Measurements from ENCODE around the gene PDGFRB.

The PDGFRB gene

GRCh38 chr5:150112201-150113046 lies 43.2 kb downstream of the PDGFRB start:
- in situ Hi-C loops (cut with MboI; ENCODE audit: low sequenced_read_pairs) = no loop called here
- peak; percentile 76 to 84 for DNase-seq (ENCODE audit: low spot score in 2 of 2)
- no peak overlapping the region for H3K4me3 ChIP-seq
- H3K4me1 ChIP-seq = peaks cover 12% of the 10 kb centered on the region
- H3K9me3 ChIP-seq = no peaks in the 10 kb centered on the region
- H3K36me3 ChIP-seq (replicated peaks) = no peaks in the 10 kb centered on the region
- no peaks in the 10 kb centered on the region for H3K27me3 ChIP-seq (ENCODE audit: low read depth)

- H3K36me3 ChIP-seq (replicated peaks) = no peaks in the 10 kb centered on the region
- no peaks in the 10 kb centered on the region for H3K9me3 ChIP-seq
- no peak for DNase-seq (ENCODE audit: low spot score in 2 of 2)
- H3K4me3 ChIP-seq = no peak overlapping the region
- no peaks in the 10 kb centered on the region for H3K27me3 ChIP-seq (ENCODE audit: low read depth)
- in situ Hi-C loops (cut with MboI; ENCODE audit: low sequenced_read_pairs) = no loop called here
- H3K4me1 ChIP-seq = peaks cover 12% of the 10 kb centered on the region
Observed at GRCh38 chr5:150111122-150111521, 44.5 kb downstream of the PDGFRB start.

- Histone ChIP-seq H3K27me3 (ENCODE audit: low read depth) (no peaks in the 10 kb centered on the region), H3K4me1 (peaks cover 12% of the 10 kb centered on the region), H3K9me3 (no peaks in the 10 kb centered on the region), H3K4me3 (no peak overlapping the region), H3K36me3 (replicated peaks) (no peaks in the 10 kb centered on the region)
- in situ Hi-C loops (cut with MboI; ENCODE audit: low sequenced_read_pairs) = no loop called here
- no peak for DNase-seq (ENCODE audit: low spot score in 2 of 2)
Observed at GRCh38 chr5:150109921-150110320, 45.7 kb downstream of the PDGFRB start.

- H3K36me3 ChIP-seq (replicated peaks) = no peaks in the 10 kb centered on the region
- H3K27me3 ChIP-seq (ENCODE audit: low read depth) = no peaks in the 10 kb centered on the region
- no peak for DNase-seq (ENCODE audit: low spot score in 2 of 2)
- no peaks in the 10 kb centered on the region for H3K9me3 ChIP-seq
- H3K4me3 ChIP-seq = no peak overlapping the region
- in situ Hi-C loops (cut with MboI; ENCODE audit: low sequenced_read_pairs) = no loop called here
- peaks cover 12% of the 10 kb centered on the region for H3K4me1 ChIP-seq
Observed at GRCh38 chr5:150108711-150109514, 46.7 kb downstream of the PDGFRB start.

- DNase-seq (ENCODE audit: low spot score in 2 of 2) = no peak
- in situ Hi-C loops (cut with MboI; ENCODE audit: low sequenced_read_pairs) = no loop called here
- no peaks in the 10 kb centered on the region for H3K27me3 ChIP-seq (ENCODE audit: low read depth)
Observed at GRCh38 chr5:150107909-150108447, 47.7 kb downstream of the PDGFRB start.

GRCh38 chr5:150106674-150107426 lies 48.8 kb downstream of the PDGFRB start:
- no peak for DNase-seq (ENCODE audit: low spot score in 2 of 2)
- Histone ChIP-seq H3K4me3 (no peak overlapping the region), H3K4me1 (peaks cover 1% of the 10 kb centered on the region; the same call in 1 of the 2 replicates), H3K9me3 (no peaks in the 10 kb centered on the region), H3K27me3 (ENCODE audit: low read depth) (no peaks in the 10 kb centered on the region), H3K36me3 (replicated peaks) (no peaks in the 10 kb centered on the region)
- in situ Hi-C loops (cut with MboI; ENCODE audit: low sequenced_read_pairs) = no loop called here

More at GRCh38 chr5:150107909-150108447, 47.7 kb downstream of the PDGFRB start:
- Histone ChIP-seq H3K36me3 (replicated peaks) (no peaks in the 10 kb centered on the region), H3K4me3 (no peak overlapping the region), H3K4me1 (peaks cover 11% of the 10 kb centered on the region), H3K9me3 (no peaks in the 10 kb centered on the region)

GRCh38 chr5:150105928-150106615 lies 49.6 kb downstream of the PDGFRB start:
- Histone ChIP-seq H3K4me3 (no peak overlapping the region), H3K9me3 (no peaks in the 10 kb centered on the region), H3K27me3 (ENCODE audit: low read depth) (no peaks in the 10 kb centered on the region), H3K4me1 (no peaks in the 10 kb centered on the region), H3K36me3 (replicated peaks) (no peaks in the 10 kb centered on the region)
- DNase-seq (ENCODE audit: low spot score in 2 of 2) = no peak
- in situ Hi-C loops (cut with MboI; ENCODE audit: low sequenced_read_pairs) = no loop called here

GRCh38 chr5:150104550-150104870 lies 51.1 kb downstream of the PDGFRB start:
- Histone ChIP-seq H3K9me3 (no peaks in the 10 kb centered on the region), H3K36me3 (replicated peaks) (no peaks in the 10 kb centered on the region), H3K4me3 (no peak overlapping the region), H3K4me1 (no peaks in the 10 kb centered on the region), H3K27me3 (ENCODE audit: low read depth) (no peaks in the 10 kb centered on the region)
- in situ Hi-C loops (cut with MboI; ENCODE audit: low sequenced_read_pairs) = no loop called here
- no peak for DNase-seq (ENCODE audit: low spot score in 2 of 2)

GRCh38 chr5:150103678-150104549 lies 51.7 kb downstream of the PDGFRB start:
- Histone ChIP-seq H3K36me3 (replicated peaks) (no peaks in the 10 kb centered on the region), H3K27me3 (ENCODE audit: low read depth) (no peaks in the 10 kb centered on the region), H3K9me3 (no peaks in the 10 kb centered on the region), H3K4me1 (no peaks in the 10 kb centered on the region), H3K4me3 (no peak overlapping the region)
- no peak for DNase-seq (ENCODE audit: low spot score in 2 of 2)
- in situ Hi-C loops (cut with MboI; ENCODE audit: low sequenced_read_pairs) = no loop called here

- H3K4me1 ChIP-seq = no peaks in the 10 kb centered on the region
- H3K27me3 ChIP-seq (ENCODE audit: low read depth) = peaks cover 7% of the 10 kb centered on the region
- in situ Hi-C loops (cut with MboI; ENCODE audit: low sequenced_read_pairs) = no loop called here
- DNase-seq (ENCODE audit: low spot score in 2 of 2) = no peak
- H3K4me3 ChIP-seq = no peak overlapping the region
- no peaks in the 10 kb centered on the region for H3K9me3 ChIP-seq
- no peaks in the 10 kb centered on the region for H3K36me3 ChIP-seq (replicated peaks)
Observed at GRCh38 chr5:150101023-150101422, 54.6 kb downstream of the PDGFRB start.

- H3K27me3 ChIP-seq (ENCODE audit: low read depth) = peaks cover 8% of the 10 kb centered on the region
- in situ Hi-C loops (cut with MboI; ENCODE audit: low sequenced_read_pairs) = no loop called here
- H3K4me3 ChIP-seq = no peak overlapping the region
- DNase-seq (ENCODE audit: low spot score in 2 of 2) = no peak
- H3K36me3 ChIP-seq (replicated peaks) = no peaks in the 10 kb centered on the region
- no peaks in the 10 kb centered on the region for H3K4me1 ChIP-seq
- H3K9me3 ChIP-seq = no peaks in the 10 kb centered on the region
Observed at GRCh38 chr5:150097152-150097551, 58.5 kb downstream of the PDGFRB start.

- no peak for DNase-seq (ENCODE audit: low spot score in 2 of 2)
- no peak overlapping the region for H3K4me3 ChIP-seq
- no peaks in the 10 kb centered on the region for H3K36me3 ChIP-seq (replicated peaks)
- peaks cover 14% of the 10 kb centered on the region for H3K27me3 ChIP-seq (ENCODE audit: low read depth)
- no peaks in the 10 kb centered on the region for H3K9me3 ChIP-seq
- in situ Hi-C loops (cut with MboI; ENCODE audit: low sequenced_read_pairs) = no loop called here
- H3K4me1 ChIP-seq = peaks cover 2% of the 10 kb centered on the region
Observed at GRCh38 chr5:150092159-150092787, 63.4 kb downstream of the PDGFRB start.
